Measurements from ENCODE around the gene SYT1. TPM values are rescaled to one million over a fixed set of nuclear protein-coding genes. Genes with fewer than 3 reads are reported as not detected.

SYT1 gene
- total RNA-seq, 1 experiment from 2014 or later = 44.9 TPM

- Histone ChIP-seq H4K20me1 (ENCODE audit: insufficient read depth) (no peaks in the 10 kb centered on the region), H3K27ac (ENCODE audit: low read depth, low read length) (no peak overlapping the region), H3K36me3 (ENCODE audit: control insufficient read depth in 1 of 2, insufficient read depth in 2 of 2, low read length in 2 of 2) (no peaks in the 10 kb centered on the region), H3K9ac (ENCODE audit: low read length) (no peak overlapping the region), H3K4me2 (ENCODE audit: low read length) (no peak overlapping the region), H3K27me3 (ENCODE audit: insufficient read depth, low read length) (no peaks in the 10 kb centered on the region), H3K9me3 (ENCODE audit: control insufficient read depth in 1 of 2, insufficient read depth in 1 of 2, low read depth in 1 of 2, low read length in 2 of 2) (no peaks in the 10 kb centered on the region), H3K79me2 (ENCODE audit: insufficient read depth, low read length) (no peaks in the 10 kb centered on the region), H3K4me3 (replicated peaks in 1 of 2; ENCODE audit: low read depth in 1 of 2, low read length in 2 of 2) (no peak overlapping the region), H2AFZ (ENCODE audit: low read depth, low read length, poor library complexity, severe bottlenecking) (no peak overlapping the region), H3K9me2 (ENCODE audit: insufficient read depth) (0 out of 2 replicates have a peak, but pooled peaks cover 3% of the 10 kb centered on the region), H3K4me1 (ENCODE audit: control insufficient read depth in 1 of 2, insufficient read depth in 2 of 2, low read length in 2 of 2) (no peaks in the 10 kb centered on the region)
- DNase-seq (ENCODE audit: low read depth, low spot score) = no peak
- no TSS peak for BruUV-seq (replicated peaks)
- RAD21 ChIA-PET (ENCODE audit: low non-redundant PET in 1 of 2, low total read pairs in 2 of 2, uncharacterized antibody in 2 of 2, unreplicated experiment in 2 of 2) = no interaction called here
- CTCF ChIA-PET = no interaction called here
- no peak for ATAC-seq
- intact Hi-C loops (cut with micrococcal nuclease) = no loop called here
- POLR2A ChIA-PET = no interaction called here
- TF ChIP-seq ZNF274 (IDR thresholded peaks at IDR 0.05; ENCODE audit: low read depth, low read length) (no peak), RAD21 (IDR thresholded peaks at IDR 0.05; ENCODE audit: low read depth) (no peak), FOSL1 (IDR thresholded peaks at IDR 0.05; ENCODE audit: low read depth) (no peak), POLR2AphosphoS5 (IDR thresholded peaks at IDR 0.05; ENCODE audit: low read depth, low read length) (no peak), ATF3 (IDR thresholded peaks at IDR 0.05) (no peak)
These were observed 387.9 kb downstream of the SYT1 start for GRCh38 chr12:79252358-79253075.

DNA sequence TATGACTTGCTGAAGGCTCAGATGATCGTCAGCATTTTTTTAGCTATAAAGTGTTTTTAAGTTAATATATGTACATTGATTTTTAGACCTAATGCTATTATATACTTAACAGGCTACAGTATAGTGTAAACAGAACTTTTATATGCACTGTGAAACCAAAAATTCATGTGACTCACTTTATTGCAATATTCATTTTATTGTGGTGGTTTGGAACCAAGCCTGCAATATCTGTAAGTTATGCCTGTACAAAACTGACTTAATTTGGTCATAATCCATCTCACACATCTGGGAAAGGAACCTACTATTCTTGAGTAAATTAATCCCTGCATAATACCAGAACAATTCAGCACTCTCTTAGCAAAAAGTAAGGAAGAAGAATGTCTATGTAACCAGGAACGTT, 390.7 kb downstream of the SYT1 start:
- H3K4me2 ChIP-seq (ENCODE audit: low read length) = no peak overlapping the region
- TF ChIP-seq POLR2AphosphoS5 (IDR thresholded peaks at IDR 0.05; ENCODE audit: low read depth, low read length) (no peak), ZBTB33 (IDR thresholded peaks at IDR 0.05; ENCODE audit: extremely low read depth, insufficient replicate concordance, low read length) (no peak)
- TF ChIP-seq, protein P1, sequence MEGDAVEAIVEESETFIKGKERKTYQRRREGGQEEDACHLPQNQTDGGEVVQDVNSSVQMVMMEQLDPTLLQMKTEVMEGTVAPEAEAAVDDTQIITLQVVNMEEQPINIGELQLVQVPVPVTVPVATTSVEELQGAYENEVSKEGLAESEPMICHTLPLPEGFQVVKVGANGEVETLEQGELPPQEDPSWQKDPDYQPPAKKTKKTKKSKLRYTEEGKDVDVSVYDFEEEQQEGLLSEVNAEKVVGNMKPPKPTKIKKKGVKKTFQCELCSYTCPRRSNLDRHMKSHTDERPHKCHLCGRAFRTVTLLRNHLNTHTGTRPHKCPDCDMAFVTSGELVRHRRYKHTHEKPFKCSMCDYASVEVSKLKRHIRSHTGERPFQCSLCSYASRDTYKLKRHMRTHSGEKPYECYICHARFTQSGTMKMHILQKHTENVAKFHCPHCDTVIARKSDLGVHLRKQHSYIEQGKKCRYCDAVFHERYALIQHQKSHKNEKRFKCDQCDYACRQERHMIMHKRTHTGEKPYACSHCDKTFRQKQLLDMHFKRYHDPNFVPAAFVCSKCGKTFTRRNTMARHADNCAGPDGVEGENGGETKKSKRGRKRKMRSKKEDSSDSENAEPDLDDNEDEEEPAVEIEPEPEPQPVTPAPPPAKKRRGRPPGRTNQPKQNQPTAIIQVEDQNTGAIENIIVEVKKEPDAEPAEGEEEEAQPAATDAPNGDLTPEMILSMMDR (IDR thresholded peaks at IDR 0.05 in 2 of 3, conservative IDR thresholded peaks at IDR 0.05 in 1 of 3; ENCODE audit: borderline replicate concordance in 1 of 3, insufficient read depth in 1 of 3, low read depth in 2 of 3, low read length in 2 of 3) = no peak
- no peaks in the 10 kb centered on the region for H3K4me1 ChIP-seq (ENCODE audit: control insufficient read depth in 1 of 2, insufficient read depth in 2 of 2, low read length in 2 of 2)
- H3K27me3 ChIP-seq (ENCODE audit: insufficient read depth, low read length) = no peaks in the 10 kb centered on the region
- no peak overlapping the region for H3K9ac ChIP-seq (ENCODE audit: low read length)
- H4K20me1 ChIP-seq (ENCODE audit: insufficient read depth) = no peaks in the 10 kb centered on the region
- no peaks in the 10 kb centered on the region for H3K36me3 ChIP-seq (ENCODE audit: control insufficient read depth in 1 of 2, insufficient read depth in 2 of 2, low read length in 2 of 2)
- no peaks in the 10 kb centered on the region for H3K9me3 ChIP-seq (ENCODE audit: control insufficient read depth in 1 of 2, insufficient read depth in 1 of 2, low read depth in 1 of 2, low read length in 2 of 2)
- H3K27ac ChIP-seq (ENCODE audit: low read depth, low read length) = no peak overlapping the region
- no peak for DNase-seq (ENCODE audit: low read depth, low spot score)
- H3K79me2 ChIP-seq (ENCODE audit: insufficient read depth, low read length) = no peaks in the 10 kb centered on the region
- H3K9me2 ChIP-seq (ENCODE audit: insufficient read depth) = no peaks in the 10 kb centered on the region
- H2AFZ ChIP-seq (ENCODE audit: low read depth, low read length, poor library complexity, severe bottlenecking) = no peak overlapping the region
- CTCF ChIA-PET = no interaction called here
- RAD21 ChIA-PET (ENCODE audit: low non-redundant PET in 1 of 2, low total read pairs in 2 of 2, uncharacterized antibody in 2 of 2, unreplicated experiment in 2 of 2) = no interaction called here
- H3K4me3 ChIP-seq (replicated peaks in 1 of 2; ENCODE audit: low read depth in 1 of 2, low read length in 2 of 2) = no peak overlapping the region
- intact Hi-C loops (cut with micrococcal nuclease) = no loop called here
- ATAC-seq = no peak
- POLR2A ChIA-PET = no interaction called here
- BruUV-seq (replicated peaks) = no TSS peak

Data from HCT116 (cell line).